ENCODE measurements around the gene HCFC1R1.

DNA sequence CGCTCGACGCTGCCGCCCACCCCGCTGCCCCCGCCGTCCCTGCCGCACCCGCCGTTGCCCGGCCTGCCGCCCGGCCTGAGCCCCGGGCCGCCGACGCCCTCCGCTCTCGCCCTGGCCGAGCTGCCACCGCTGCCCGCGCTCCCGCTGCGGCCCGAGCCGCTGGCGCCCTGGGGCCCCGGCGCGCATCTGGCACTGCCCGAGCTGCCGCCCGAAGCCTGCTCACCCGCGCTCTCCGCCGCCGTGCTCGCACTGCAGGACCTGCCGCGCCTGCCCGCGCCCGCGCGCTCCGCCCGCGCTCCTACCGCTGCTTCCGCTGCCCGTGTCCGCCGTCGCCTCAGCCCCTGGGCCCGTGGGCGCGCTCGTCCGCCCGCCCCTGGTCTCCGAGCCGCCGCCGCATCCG is 19.4 kb downstream of the HCFC1R1 start:
- TF ChIP-seq POLR2A (IDR thresholded peaks at IDR 0.05; ENCODE audit: low read length) (no peak), GATA1 (IDR thresholded peaks at IDR 0.05; ENCODE audit: low read depth, low read length) (no peak)
